CD8-positive, alpha-beta memory T cell (primary cell): Measurements from ENCODE around the gene EEPD1. TPM values are rescaled to one million over a fixed set of nuclear protein-coding genes. Genes with fewer than 3 reads are reported as not detected.

ENCODE experiments used
- CTCF ChIA-PET: fragments of 350-600 bp; sonication (Branson Sonifier 250); formaldehyde crosslinking; loops from one replicate; lab custom pipeline; 2021; ENCODE audit warnings: antibody characterized with exemption; lab: Charles Lee
- POLR2A ChIA-PET: fragments of 350-600 bp; sonication (Branson Sonifier 250); formaldehyde crosslinking; loops from one replicate; lab custom pipeline; 2021; ENCODE audit warnings: antibody characterized with exemption; lab: Charles Lee
- DNase-seq, 5 donors: peaks; one replicate each; pipeline versions ENCODE4 v3.0.0 to v3.0.0-alpha.2; 2020 to 2022; ENCODE audit warnings: mixed read lengths in 1 of 5
- H3K27ac ChIP-seq: one replicate; pipeline ENCODE4 v1.7.0; 2013; ENCODE audit warnings: low read depth, mild to moderate bottlenecking, low read length, moderate library complexity
- H3K27me3 ChIP-seq: 2 replicates; pipeline ENCODE4 v1.7.0; 2013; ENCODE audit warnings: low read length, mild to moderate bottlenecking; ENCODE audit not compliant: insufficient read depth, poor library complexity, severe bottlenecking
- H3K36me3 ChIP-seq: 2 replicates; pipeline ENCODE4 v1.7.0; 2013; ENCODE audit warnings: mild to moderate bottlenecking, low read length, moderate library complexity; ENCODE audit not compliant: insufficient read depth
- H3K4me1 ChIP-seq: 2 replicates; pipeline ENCODE4 v1.7.0; 2013; ENCODE audit warnings: mild to moderate bottlenecking, low read length, moderate library complexity; ENCODE audit not compliant: insufficient read depth
- H3K4me3 ChIP-seq: 2 replicates; pipeline ENCODE4 v1.7.0; 2013; ENCODE audit warnings: mild to moderate bottlenecking, low read length
- H3K9me3 ChIP-seq: 2 replicates; pipeline ENCODE4 v1.7.0; 2013; ENCODE audit warnings: mild to moderate bottlenecking, low read length
- H3K27ac Mint-ChIP-seq, 8 donors: one replicate each; pipeline ENCODE4 v1.8.0; 2020 to 2021; ENCODE audit warnings: mixed read lengths in 8 of 8, mild to moderate bottlenecking in 6 of 8, inconsistent platforms in 3 of 8, moderate library complexity in 3 of 8
- H3K27me3 Mint-ChIP-seq, 2 donors: one replicate each; pipeline ENCODE4 v1.8.0; 2020 to 2021; ENCODE audit warnings: mixed read lengths in 2 of 2, mild to moderate bottlenecking in 1 of 2, moderate library complexity in 1 of 2
- H3K36me3 Mint-ChIP-seq, 3 donors: one replicate each; pipeline ENCODE4 v1.8.0; 2020 to 2021; ENCODE audit warnings: mixed read lengths in 3 of 3, inconsistent platforms in 1 of 3, mild to moderate bottlenecking in 1 of 3
- H3K4me1 Mint-ChIP-seq, 3 donors: one replicate each; pipeline ENCODE4 v1.8.0; 2020 to 2021; ENCODE audit warnings: mixed read lengths in 3 of 3, inconsistent platforms in 1 of 3, mild to moderate bottlenecking in 1 of 3
- H3K4me3 Mint-ChIP-seq, 7 donors: one replicate each; pipeline ENCODE4 v1.8.0; 2020 to 2021; ENCODE audit warnings: mixed read lengths in 7 of 7, mild to moderate bottlenecking in 6 of 7, moderate library complexity in 4 of 7, inconsistent platforms in 2 of 7
- H3K9me3 Mint-ChIP-seq, 5 donors: one replicate each; pipeline ENCODE4 v1.8.0; 2020 to 2022; ENCODE audit warnings: mixed read lengths in 5 of 5, mild to moderate bottlenecking in 3 of 5, moderate library complexity in 2 of 5, inconsistent platforms in 1 of 5
- polyA plus RNA-seq: library from polyadenylated mRNA; unstranded; fragments of 300-500 nt; fragmentation: Illumina TruSeq; gene quantifications from one replicate; pipeline ENCODE4 v1.2.3, GENCODE V29; 2021
- total RNA-seq, 2 experiments: library from RNA; stranded (reverse); gene quantifications; one replicate each; pipeline ENCODE4 v1.2.3, GENCODE V29; 2021

The EEPD1 gene
- total and polyA plus RNA-seq, 3 experiments from 2014 or later: 0.66 to 15.0 (median 0.84) TPM

DNA sequence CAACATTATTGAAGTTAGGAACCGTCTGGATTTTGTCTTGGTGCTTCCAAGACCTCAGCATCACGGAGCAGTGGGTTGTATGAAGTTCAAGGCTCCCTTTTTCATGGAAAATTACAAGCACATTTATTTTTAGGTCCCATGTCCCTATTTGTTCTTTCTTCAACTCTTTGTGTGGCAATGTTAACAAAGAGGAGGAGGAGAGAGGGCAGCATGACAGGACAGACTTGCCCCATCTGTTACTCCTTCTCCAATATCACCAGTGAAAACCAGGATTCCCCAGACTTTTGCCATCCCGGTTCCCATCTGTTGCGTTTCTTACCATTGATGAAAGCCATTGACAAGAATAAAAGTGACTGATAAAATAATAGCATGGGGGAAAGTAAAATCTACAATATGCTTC, 28.6 kb downstream of the EEPD1 start:
- Mint-ChIP-seq H3K36me3 (no peaks in the 10 kb centered on the region), H3K4me3 (no peak overlapping the region), H3K27ac (no peak overlapping the region), H3K9me3 (no peaks in the 10 kb centered on the region), H3K4me1 (no peaks in the 10 kb centered on the region), H3K27me3 (peaks cover 4 to 18% of the 10 kb centered on the region in 2 donors)
- Histone ChIP-seq H3K9me3 (no peaks in the 10 kb centered on the region), H3K27ac (no peak overlapping the region), H3K27me3 (no peaks in the 10 kb centered on the region), H3K4me3 (no peak overlapping the region), H3K36me3 (no peaks in the 10 kb centered on the region), H3K4me1 (no peaks in the 10 kb centered on the region)
- POLR2A ChIA-PET: no interaction called here
- DNase-seq: no peak
- CTCF ChIA-PET: no interaction called here

GRCh38 chr7:36182854-36183604, 30.0 kb downstream of the EEPD1 start:
- Histone ChIP-seq H3K4me1 (no peaks in the 10 kb centered on the region), H3K4me3 (no peak overlapping the region), H3K9me3 (no peaks in the 10 kb centered on the region), H3K36me3 (no peaks in the 10 kb centered on the region), H3K27ac (no peak overlapping the region), H3K27me3 (no peaks in the 10 kb centered on the region)
- no peak overlapping the region for H3K4me3 Mint-ChIP-seq
- peak overlapping the region in 1 of 8 donors; percentile 14 for H3K27ac Mint-ChIP-seq
- no peak for DNase-seq
- ChIA-PET CTCF (no interaction called here), POLR2A (no interaction called here)
- H3K36me3 Mint-ChIP-seq: no peaks in the 10 kb centered on the region
- H3K4me1 Mint-ChIP-seq: no peaks in the 10 kb centered on the region
- H3K27me3 Mint-ChIP-seq: peaks cover 4 to 21% of the 10 kb centered on the region in 2 donors
- no peaks in the 10 kb centered on the region for H3K9me3 Mint-ChIP-seq

DNA sequence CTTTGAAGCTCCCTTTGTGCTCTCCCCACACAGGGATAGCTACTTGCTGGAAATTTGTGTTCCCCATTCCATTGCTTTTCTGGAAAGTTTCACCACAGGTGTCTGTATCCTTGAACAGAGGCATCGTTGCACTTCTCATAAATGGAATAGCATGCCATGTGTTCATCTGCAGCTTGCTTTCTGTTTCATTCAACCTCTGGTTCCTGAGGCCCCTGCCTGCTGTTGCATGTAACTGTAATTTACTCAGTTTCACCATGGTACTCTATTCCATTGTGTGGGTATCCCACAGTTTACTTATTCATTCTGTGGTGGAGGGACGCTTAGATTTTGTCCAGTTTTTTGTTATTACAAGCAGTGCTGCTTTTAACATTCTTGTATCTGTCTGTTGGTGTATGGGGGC, 32.0 kb downstream of the EEPD1 start:
- ChIA-PET POLR2A (no interaction called here), CTCF (no interaction called here)
- Mint-ChIP-seq H3K9me3 (no peaks in the 10 kb centered on the region), H3K36me3 (no peaks in the 10 kb centered on the region), H3K4me1 (no peaks in the 10 kb centered on the region), H3K27me3 (peaks cover 3 to 21% of the 10 kb centered on the region in 2 donors), H3K27ac (no peak overlapping the region), H3K4me3 (no peak overlapping the region)
- H3K36me3 ChIP-seq: no peaks in the 10 kb centered on the region
- no peaks in the 10 kb centered on the region for H3K27me3 ChIP-seq
- no peak overlapping the region for H3K27ac ChIP-seq
- H3K4me3 ChIP-seq: no peak overlapping the region
- H3K4me1 ChIP-seq: no peaks in the 10 kb centered on the region
- no peak for DNase-seq
- H3K9me3 ChIP-seq: no peaks in the 10 kb centered on the region

DNA sequence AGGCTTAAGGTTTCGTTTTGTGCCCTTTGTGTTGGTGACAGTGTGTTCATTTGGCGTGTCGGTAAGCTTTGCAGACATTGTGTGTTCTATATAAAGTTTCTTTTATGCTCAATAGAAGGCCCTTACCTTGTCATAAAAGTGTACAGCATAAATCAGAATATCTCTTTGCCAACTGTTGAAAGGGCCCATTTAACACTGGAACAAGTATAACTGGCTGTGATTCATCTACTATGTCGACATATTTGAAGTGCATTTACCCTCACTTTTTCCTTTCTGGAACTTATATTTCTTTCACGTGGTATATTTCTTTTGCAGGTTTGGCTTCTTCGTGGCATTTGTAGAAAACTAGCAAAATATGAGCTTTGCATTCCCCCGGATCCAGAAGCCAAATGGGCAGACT, 32.7 kb downstream of the EEPD1 start:
- CTCF ChIA-PET: no interaction called here
- H3K27ac ChIP-seq: no peak overlapping the region
- H3K36me3 ChIP-seq: no peaks in the 10 kb centered on the region
- no peaks in the 10 kb centered on the region for H3K4me1 Mint-ChIP-seq
- no peak overlapping the region for H3K27ac Mint-ChIP-seq
- DNase-seq: no peak
- H3K4me1 ChIP-seq: no peaks in the 10 kb centered on the region
- no peaks in the 10 kb centered on the region for H3K36me3 Mint-ChIP-seq
- no peaks in the 10 kb centered on the region for H3K9me3 Mint-ChIP-seq
- H3K9me3 ChIP-seq: no peaks in the 10 kb centered on the region
- peaks cover 3 to 19% of the 10 kb centered on the region in 2 donors for H3K27me3 Mint-ChIP-seq
- POLR2A ChIA-PET: no interaction called here
- H3K27me3 ChIP-seq: no peaks in the 10 kb centered on the region
- no peak overlapping the region for H3K4me3 ChIP-seq
- H3K4me3 Mint-ChIP-seq: no peak overlapping the region

DNA sequence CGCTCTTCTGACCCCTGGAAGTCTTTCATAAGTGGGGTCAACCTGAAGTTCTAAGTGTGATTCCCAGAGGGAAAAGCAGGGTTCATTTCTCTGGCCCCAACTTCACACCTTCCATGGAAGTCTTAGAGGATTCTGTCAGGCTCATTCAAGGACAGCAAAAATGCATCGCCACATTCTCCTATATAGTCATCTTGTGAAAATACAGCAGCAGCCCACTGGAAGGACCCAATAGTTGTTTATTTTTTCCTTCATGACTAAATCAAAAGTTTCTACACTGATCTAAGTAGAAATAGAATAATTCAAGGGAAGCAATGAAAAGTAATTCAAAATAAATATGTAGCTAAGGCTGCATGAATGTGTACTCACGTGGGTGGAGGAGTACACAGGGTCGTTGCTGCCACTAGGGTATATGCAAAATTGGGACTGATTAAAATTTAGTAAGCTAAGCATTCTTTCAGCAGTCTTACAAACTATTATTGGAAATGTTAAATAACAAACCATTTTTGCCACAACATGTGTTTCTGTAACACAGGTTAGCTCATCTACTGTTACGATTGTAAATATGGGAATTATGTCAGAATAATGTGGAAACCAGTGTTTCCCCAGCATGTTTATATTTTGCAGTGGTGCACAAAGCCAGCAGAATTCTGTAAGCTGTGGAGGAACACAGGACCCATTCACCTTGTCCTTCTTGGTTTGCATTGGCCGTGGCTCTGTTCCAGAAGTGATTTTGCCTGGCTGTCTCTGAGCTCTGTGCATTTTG, 33.5 kb downstream of the EEPD1 start:
- Mint-ChIP-seq H3K36me3 (no peaks in the 10 kb centered on the region), H3K9me3 (no peaks in the 10 kb centered on the region), H3K4me1 (no peaks in the 10 kb centered on the region), H3K27me3 (peaks cover 3 to 11% of the 10 kb centered on the region in 2 donors), H3K27ac (no peak overlapping the region), H3K4me3 (no peak overlapping the region)
- H3K27me3 ChIP-seq: no peaks in the 10 kb centered on the region
- no peaks in the 10 kb centered on the region for H3K36me3 ChIP-seq
- no peak overlapping the region for H3K27ac ChIP-seq
- no peak for DNase-seq
- no peaks in the 10 kb centered on the region for H3K9me3 ChIP-seq
- POLR2A ChIA-PET: no interaction called here
- no peaks in the 10 kb centered on the region for H3K4me1 ChIP-seq
- CTCF ChIA-PET: no interaction called here
- no peak overlapping the region for H3K4me3 ChIP-seq

DNA sequence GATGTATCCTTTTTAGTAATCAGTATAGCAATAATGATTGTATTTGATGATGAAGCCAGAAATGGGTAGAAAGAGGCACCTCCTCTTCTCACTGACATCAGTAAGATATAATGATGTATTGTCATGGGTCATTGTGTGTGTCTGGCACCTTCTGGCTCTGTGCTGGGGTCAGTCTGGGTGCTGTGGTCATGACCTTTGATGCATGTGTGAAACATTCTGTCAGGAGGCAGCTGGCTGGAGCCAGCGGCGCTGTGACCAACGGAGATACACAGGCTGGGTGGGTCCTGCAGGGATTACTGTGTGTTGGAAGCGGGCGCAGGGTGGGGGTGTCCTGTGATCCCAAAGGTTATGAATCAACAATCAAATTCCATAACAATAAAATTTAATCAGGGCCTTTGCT, 35.2 kb downstream of the EEPD1 start:
- Histone ChIP-seq H3K9me3 (no peaks in the 10 kb centered on the region), H3K4me1 (no peaks in the 10 kb centered on the region), H3K4me3 (no peak overlapping the region), H3K27ac (no peak overlapping the region), H3K36me3 (no peaks in the 10 kb centered on the region), H3K27me3 (no peaks in the 10 kb centered on the region)
- no peaks in the 10 kb centered on the region for H3K36me3 Mint-ChIP-seq
- CTCF ChIA-PET: no interaction called here
- peak overlapping the region in 1 of 8 donors; percentile 69 for H3K27ac Mint-ChIP-seq
- DNase-seq: no peak
- H3K4me3 Mint-ChIP-seq: no peak overlapping the region
- H3K4me1 Mint-ChIP-seq: no peaks in the 10 kb centered on the region
- H3K27me3 Mint-ChIP-seq: peaks cover 3 to 10% of the 10 kb centered on the region in 2 donors
- POLR2A ChIA-PET: no interaction called here
- no peaks in the 10 kb centered on the region for H3K9me3 Mint-ChIP-seq

DNA sequence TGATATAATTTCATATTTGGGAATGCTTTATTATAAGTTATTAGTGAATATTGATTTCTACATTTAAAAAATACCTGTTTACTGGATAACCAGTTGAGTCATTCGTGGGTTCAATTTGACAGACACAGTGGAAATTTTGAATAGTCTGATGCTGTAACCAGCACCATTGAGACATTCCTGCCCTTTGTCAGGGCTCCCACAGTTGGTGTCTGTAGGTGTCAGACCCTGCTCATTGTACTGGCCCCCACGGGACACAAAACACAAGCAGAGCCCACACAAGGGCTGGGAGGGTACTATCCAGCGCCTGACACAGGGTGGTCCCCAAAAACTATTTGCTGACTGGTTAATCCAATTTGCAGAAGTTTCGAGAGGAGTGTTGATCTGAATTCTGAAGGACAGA, 35.9 kb downstream of the EEPD1 start:
- H3K4me1 ChIP-seq: no peaks in the 10 kb centered on the region
- CTCF ChIA-PET: interaction anchor here (1.1 kb wide), 1 partner anchor 17 kb away, joined by 3 read pairs; no protein-coding TSS in a partner anchor

GRCh38 chr7:36190447-36191291, 37.6 kb downstream of the EEPD1 start:
- Histone ChIP-seq H3K4me1 (no peaks in the 10 kb centered on the region), H3K4me3 (no peak overlapping the region), H3K27me3 (no peaks in the 10 kb centered on the region), H3K27ac (no peak overlapping the region), H3K36me3 (no peaks in the 10 kb centered on the region), H3K9me3 (no peaks in the 10 kb centered on the region)
- Mint-ChIP-seq H3K27ac (peak overlapping the region in 1 of 8 donors; percentile 51), H3K4me1 (no peaks in the 10 kb centered on the region), H3K9me3 (no peaks in the 10 kb centered on the region), H3K27me3 (peaks cover 0 to 9% of the 10 kb centered on the region in 2 donors), H3K4me3 (no peak overlapping the region), H3K36me3 (no peaks in the 10 kb centered on the region)
- DNase-seq: no peak
- ChIA-PET POLR2A (no interaction called here), CTCF (no interaction called here)

More for the DNA sequence above, 35.9 kb downstream of the EEPD1 start:
- Mint-ChIP-seq H3K9me3 (no peaks in the 10 kb centered on the region), H3K4me3 (no peak overlapping the region), H3K36me3 (no peaks in the 10 kb centered on the region), H3K4me1 (no peaks in the 10 kb centered on the region), H3K27me3 (peaks cover 3 to 10% of the 10 kb centered on the region in 2 donors), H3K27ac (no peak overlapping the region)
- H3K27ac ChIP-seq: no peak overlapping the region
- POLR2A ChIA-PET: no interaction called here
- H3K36me3 ChIP-seq: no peaks in the 10 kb centered on the region
- DNase-seq: no peak
- no peak overlapping the region for H3K4me3 ChIP-seq
- no peaks in the 10 kb centered on the region for H3K9me3 ChIP-seq
- H3K27me3 ChIP-seq: no peaks in the 10 kb centered on the region
